NCI-H2227 treated with DMSO at 0.1 percent for 48 hours (cell line): ENCODE data around the gene TTC17.

Experiments
- DNase-seq: peaks from one replicate; lab custom pipeline; 2025; lab: John Stamatoyannopoulos, UW

Gene TTC17

GRCh38 chr11:43537833-43538615 lies 179.3 kb downstream of the TTC17 start:
- no peak for DNase-seq

- DNase-seq, result no peak
These were observed 183.3 kb downstream of the TTC17 start for GRCh38 chr11:43541993-43542392.

GRCh38 chr11:43542750-43543712 lies 184.3 kb downstream of the TTC17 start:
- no peak for DNase-seq
